ENCODE measurements around the gene PTTG1.
A peak's percentile ranks its signal among the peaks of the same experiment; 100 is the strongest.

The PTTG1 gene

GRCh38 chr5:160453751-160454150 lies 32.1 kb downstream of the PTTG1 start:
- DNase-seq (ENCODE audit: low spot score) = no peak

DNA sequence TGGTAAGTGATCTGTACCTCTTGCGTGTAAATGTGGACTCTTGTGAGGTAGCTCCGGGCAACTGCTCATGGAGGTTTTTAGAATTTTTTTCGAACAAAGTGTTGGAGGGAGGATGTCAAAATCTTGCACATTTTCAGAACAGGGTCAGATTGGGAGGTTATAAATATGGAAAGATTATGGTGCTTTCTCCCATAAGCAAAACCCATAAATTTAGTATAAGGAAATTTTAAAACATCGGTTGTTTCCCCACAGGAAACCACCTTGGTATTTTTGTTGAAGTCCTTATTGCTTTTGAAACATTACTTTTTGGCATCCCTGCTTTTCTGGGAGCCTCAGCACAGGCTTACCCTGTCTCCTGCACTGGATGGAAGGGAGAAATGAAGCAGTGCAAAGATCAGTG lies 33.9 kb downstream of the PTTG1 start:
- DNase-seq (ENCODE audit: low spot score) = no peak

DNA sequence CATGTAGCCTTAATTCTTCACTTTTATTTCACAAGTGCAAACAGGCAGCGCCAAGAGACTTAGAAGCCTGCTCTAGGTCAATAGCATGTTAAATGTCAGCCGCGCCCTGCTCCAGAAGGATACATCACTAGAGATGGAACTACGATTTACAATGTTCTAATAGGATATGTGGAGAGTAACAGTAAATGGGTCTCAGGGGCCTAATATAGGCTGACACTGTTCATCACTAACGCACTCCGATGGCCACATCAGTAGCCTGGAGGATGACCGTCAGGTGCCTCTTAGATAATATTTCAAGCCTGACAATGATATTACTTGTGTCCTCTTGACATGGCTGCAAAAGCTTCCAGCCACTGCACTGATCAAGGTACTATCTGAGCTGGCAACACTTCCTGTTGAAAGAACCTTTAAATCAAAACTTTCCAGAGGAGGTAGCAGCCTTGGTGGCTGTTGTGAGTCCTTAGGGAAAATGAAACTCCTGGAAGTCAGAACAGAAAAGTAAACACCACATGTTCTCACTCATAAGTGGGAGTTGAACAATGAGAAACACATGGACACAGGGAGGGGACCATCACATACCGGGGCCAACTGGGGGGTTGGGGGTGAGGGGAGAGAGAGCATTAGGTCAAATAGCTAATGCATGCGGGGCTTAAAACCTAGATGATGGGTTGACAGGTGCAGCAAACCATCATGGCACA lies 35.0 kb downstream of the PTTG1 start:
- DNase-seq (ENCODE audit: low spot score) = no peak

- DNase-seq (ENCODE audit: low spot score) = no peak
These were observed 35.6 kb downstream of the PTTG1 start for GRCh38 chr5:160457252-160457651.

GRCh38 chr5:160458806-160459800 lies 37.4 kb downstream of the PTTG1 start:
- no peak for DNase-seq (ENCODE audit: low spot score)

DNA sequence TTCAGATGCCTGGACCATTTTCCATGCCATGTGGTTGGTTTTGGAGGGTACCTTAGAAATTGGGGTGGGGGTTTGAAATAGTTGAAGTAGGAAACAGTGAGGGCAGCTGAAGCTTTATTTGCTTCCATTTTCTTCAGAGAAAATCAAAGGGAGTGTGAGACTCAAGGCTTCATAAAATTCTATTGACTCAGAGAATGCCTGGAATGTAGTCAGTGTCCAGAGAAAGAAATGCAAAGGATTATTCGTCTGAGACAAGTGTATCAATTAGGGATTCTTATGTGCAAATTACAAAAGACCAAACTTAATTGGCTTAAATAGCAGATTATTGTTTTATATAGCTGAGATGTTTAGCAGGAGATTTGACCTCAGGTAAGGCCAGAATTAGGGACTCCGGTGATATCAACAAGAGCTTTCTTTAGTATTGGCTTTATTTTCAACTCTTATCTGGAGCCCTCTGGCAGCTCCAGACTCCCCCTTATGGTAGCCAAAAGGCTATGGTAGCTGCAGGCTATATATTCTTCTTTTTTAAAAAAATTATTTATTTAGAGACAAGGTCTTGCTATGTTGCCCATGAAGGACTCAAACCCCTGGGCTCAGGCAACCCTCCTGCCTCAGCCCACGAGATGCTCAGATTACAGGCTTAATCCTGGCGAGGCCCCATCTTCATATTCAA lies 38.9 kb downstream of the PTTG1 start:
- no peak for DNase-seq (ENCODE audit: low spot score)

DNA sequence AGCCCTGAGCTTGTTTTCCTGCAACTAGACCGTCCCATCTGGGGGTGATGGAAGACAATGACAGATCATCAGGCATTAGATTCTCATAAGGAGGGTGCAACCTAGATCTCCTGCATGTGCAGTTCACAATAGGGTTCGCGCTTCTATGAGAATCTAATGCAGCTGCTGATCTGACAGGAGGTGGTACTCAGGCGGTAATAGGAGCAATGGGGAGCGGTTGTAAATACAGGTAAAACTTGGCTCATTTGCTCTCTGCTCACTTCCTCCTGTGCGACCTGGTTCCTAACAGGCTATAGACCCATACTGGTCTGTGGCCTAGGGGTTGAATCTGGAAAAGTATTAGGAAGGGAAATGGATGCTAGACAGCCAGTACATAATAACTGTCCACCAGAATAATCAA lies 39.7 kb downstream of the PTTG1 start:
- no peak for DNase-seq (ENCODE audit: low spot score)

DNA sequence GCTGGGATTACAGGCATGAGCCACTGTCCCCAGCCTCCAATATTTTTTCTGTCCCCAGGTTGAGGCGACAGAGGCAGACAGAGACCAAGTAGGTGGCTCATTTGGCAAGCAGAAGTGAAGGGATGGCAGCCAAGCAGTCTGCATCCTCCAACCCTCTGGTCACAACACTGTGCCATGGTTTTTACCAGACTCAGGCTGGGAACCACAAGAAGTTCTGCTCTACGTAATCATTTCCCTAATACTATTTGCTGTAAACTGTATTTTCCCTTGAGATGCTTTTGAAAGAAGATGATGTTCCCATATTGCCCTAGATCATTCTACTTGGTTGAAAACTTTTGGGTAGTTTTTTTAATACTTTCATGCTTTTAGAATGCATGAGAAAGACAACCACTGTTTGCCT lies 40.5 kb downstream of the PTTG1 start:
- no peak for DNase-seq (ENCODE audit: low spot score)

GRCh38 chr5:160463227-160463626 lies 41.6 kb downstream of the PTTG1 start:
- DNase-seq (ENCODE audit: low spot score) = no peak

- DNase-seq (ENCODE audit: low spot score) = no peak
These were observed 42.2 kb downstream of the PTTG1 start for GRCh38 chr5:160463740-160464465.

GRCh38 chr5:160464466-160464797 lies 42.8 kb downstream of the PTTG1 start:
- DNase-seq (ENCODE audit: low spot score) = no peak

DNA sequence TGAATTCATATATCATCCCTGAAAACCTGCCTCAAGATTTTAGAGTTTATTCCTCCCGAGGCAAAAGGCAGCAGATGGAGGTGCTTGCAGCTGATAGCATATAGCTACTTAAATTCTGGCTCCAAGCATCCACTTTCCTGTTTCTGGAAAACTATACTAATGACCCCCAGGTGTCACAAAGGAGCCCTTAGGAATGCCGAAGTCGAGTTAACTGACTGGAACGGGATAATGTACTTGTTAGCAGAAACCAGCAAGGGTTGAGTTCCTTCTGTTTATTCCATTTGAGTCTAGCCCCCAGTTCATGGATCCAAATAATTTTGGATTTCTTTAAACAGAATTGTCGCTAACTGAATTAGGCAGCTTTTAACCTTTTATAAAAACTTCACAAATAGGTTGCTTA lies 44.5 kb downstream of the PTTG1 start:
- DNase-seq (ENCODE audit: low spot score) = no peak

DNA sequence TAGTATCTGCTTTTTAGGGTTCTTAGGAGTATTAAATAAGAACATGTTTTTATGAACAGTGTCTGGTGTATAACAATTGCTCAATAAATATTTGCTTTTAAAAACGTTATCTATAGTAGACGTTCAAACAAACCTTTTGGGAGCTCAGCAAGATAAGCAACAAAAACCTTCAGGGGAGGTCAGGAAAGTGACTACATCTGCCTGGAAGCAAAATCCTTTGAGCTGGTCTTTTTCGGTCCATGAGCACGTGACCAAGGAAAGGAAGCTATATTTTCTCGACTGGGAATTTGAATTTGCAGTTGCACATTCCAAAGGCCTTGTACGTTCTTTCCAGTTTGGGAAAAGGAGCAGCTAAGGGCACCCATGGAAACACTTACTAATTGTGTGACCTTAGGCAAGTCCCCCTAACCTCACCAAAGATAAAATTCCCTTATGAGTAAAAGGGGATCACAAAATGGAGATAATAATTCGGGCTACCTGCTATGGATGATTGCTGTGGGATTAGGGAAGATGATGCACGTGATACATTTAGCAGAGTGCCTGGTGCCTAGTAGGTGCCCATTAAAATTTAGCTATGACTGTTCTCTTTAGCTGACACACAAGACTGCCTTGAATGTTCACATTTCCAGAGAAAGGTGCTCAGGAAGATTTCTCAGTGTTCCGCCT lies 45.4 kb downstream of the PTTG1 start:
- DNase-seq (ENCODE audit: low spot score) = no peak

DNA sequence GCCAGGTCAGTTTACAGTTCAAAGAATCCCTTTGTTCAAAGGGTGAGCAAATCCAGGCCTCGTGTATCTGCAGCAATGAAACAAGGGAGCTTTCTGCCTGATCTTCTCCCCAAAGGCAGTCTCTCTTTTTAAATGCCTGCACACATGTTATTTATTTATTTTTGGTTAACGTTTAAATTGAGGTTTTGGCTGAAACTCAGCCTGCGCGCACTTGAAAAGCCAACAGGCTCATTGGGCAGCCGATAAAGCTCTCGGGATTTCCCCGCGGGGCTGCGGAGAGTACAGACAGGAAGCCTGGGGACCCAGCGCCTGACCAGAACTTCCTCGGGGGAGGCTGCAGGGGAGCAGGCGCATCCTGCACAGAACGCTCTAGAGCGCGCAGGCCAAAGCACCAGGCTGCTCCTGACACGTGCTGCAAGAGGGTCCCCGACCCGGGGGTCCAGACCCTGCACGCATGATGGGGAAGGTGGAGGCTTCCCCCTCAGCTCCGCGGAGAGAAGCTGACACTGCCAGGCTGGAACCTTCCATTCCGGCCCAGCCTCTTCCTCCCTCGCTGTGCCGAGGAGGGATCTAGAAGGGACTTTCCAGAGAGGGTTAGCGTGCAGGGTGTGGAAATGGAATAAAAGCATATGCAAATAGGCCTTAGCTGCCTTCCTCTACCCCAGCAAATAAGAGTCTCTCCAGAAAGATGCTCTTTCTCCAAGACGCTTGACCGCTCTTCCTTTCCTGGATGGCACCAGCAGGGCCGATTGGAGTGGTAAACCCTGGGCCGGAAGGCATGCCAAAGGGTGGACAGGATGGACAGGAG lies 46.1 kb downstream of the PTTG1 start:
- DNase-seq (ENCODE audit: low spot score) = peak; percentile 80

- DNase-seq (ENCODE audit: low spot score) = no peak
These were observed 46.8 kb downstream of the PTTG1 start for GRCh38 chr5:160468363-160468975.

- DNase-seq (ENCODE audit: low spot score) = no peak
These were observed 47.8 kb downstream of the PTTG1 start for GRCh38 chr5:160469156-160470144.

DNA sequence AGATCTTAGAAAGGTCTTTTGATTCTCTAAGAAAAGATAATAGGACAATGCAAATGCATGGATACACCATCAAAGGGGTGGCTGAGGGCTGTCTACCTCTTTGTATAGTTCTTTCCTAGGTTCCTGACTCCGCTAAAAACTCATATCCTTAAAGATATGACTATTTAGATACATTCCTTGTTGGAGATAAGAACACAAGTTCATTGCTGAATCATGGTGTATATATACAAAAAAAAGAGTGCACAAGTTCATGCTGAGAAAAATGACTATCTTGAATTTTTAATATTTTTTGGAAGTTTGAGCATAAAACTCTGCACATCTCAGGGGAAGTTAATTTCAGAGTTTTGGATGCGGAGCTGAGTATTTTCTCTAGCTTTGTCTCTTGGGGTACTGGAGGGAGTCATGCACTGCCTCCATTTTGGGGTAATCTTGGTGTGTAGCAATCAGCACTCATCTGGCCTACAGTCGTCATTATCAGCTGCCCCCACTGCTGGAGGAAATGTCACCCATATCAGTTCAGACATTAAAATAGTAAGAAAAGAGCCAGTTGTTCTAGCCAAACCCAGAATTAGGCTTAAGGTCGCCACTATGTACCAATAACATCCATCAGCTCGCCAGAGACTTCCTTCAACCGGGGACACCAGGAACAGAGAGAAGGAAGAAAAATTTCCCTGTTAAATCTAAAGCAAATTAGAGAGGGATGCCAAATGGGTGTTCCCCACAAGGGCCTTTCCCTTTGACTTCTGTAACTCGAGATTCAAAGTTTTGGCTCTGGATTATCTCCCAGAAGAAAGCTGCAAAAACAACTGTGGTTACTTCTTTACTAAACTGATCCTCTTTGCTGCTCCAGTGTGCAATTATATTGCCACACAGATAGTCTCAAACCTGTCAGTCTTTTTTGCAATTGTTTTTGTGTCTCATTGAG lies 49.0 kb downstream of the PTTG1 start:
- DNase-seq (ENCODE audit: low spot score) = peak; percentile 30

DNA sequence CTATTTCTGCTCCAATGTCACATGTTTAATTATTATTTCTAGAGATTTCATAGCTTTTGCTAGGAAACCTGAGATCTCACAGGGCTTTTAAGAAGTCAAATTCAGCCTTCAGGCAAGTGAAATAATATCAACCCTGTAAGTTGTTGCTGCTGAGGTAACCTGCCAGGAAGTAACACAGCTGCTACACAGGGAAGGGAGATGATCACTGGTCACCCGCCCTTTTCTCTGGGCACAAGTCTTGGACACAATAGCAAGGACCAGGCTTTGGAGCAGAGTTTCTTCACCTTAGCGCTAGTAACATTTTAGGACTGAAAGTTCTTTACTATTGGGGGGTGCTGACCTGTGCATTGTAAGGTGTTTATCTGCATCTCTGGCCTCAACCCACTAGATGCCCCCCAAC lies 50.1 kb downstream of the PTTG1 start:
- DNase-seq (ENCODE audit: low spot score) = no peak

Measured in CD4-positive, alpha-beta T cell treated with Interleukin-15 for 4 hours (primary cell).